Endodermal cell (in vitro differentiated cells): Measurements from ENCODE around the gene PRR5. TPM values are rescaled to one million over a fixed set of nuclear protein-coding genes. Genes with fewer than 3 reads are reported as not detected.
A peak's percentile ranks its signal among the peaks of the same experiment; 100 is the strongest.

Source experiments
- DNase-seq: peaks from one replicate; pipeline ENCODE4 v3.0.0-alpha.2; 2017
- H3K27ac ChIP-seq: 2 replicates; pipeline ENCODE4 v1.5.1; 2013; ENCODE audit warnings: mild to moderate bottlenecking, low read depth, low read length, moderate library complexity
- H3K27me3 ChIP-seq: 2 replicates; pipeline ENCODE4 v1.6.1; 2013; ENCODE audit warnings: mild to moderate bottlenecking, low read length, moderate library complexity; ENCODE audit not compliant: insufficient read depth, control insufficient read depth, poor library complexity, severe bottlenecking
- H3K36me3 ChIP-seq: 2 replicates; pipeline ENCODE4 v1.7.0; 2013; ENCODE audit warnings: mild to moderate bottlenecking, low read length, moderate library complexity; ENCODE audit not compliant: control insufficient read depth, insufficient read depth
- H3K4me1 ChIP-seq: one replicate; pipeline ENCODE4 v1.7.0; 2013; ENCODE audit warnings: low read length; ENCODE audit not compliant: control insufficient read depth, insufficient read depth
- H3K4me3 ChIP-seq: 2 replicates; pipeline ENCODE4 v1.5.1; 2013; ENCODE audit warnings: mild to moderate bottlenecking, low read length, moderate library complexity
- H3K9ac ChIP-seq: 2 replicates; pipeline ENCODE4 v1.6.1; 2013; ENCODE audit warnings: mild to moderate bottlenecking, low read length, moderate library complexity; ENCODE audit not compliant: poor library complexity, severe bottlenecking; ENCODE audit errors: extremely low read depth
- H3K9me3 ChIP-seq: 2 replicates; pipeline ENCODE4 v1.6.1; 2013; ENCODE audit warnings: mild to moderate bottlenecking, low read length, moderate library complexity; ENCODE audit not compliant: control insufficient read depth
- H3K27ac Mint-ChIP-seq: 2 replicates; pipeline ENCODE4 v1.8.0; 2020; ENCODE audit warnings: mixed read lengths
- H3K27me3 Mint-ChIP-seq: 2 replicates; pipeline ENCODE4 v1.8.0; 2021; ENCODE audit warnings: mild to moderate bottlenecking, mixed read lengths; ENCODE audit not compliant: insufficient read depth
- H3K36me3 Mint-ChIP-seq: 2 replicates; pipeline ENCODE4 v1.8.0; 2020; ENCODE audit warnings: low read depth, mixed read lengths
- H3K4me1 Mint-ChIP-seq: 2 replicates; pipeline ENCODE4 v1.8.0; 2020; ENCODE audit warnings: mixed read lengths
- H3K4me3 Mint-ChIP-seq: 2 replicates; pipeline ENCODE4 v1.8.0; 2020; ENCODE audit warnings: mild to moderate bottlenecking, moderate library complexity, mixed read lengths
- H3K9me3 Mint-ChIP-seq: 2 replicates; pipeline ENCODE4 v1.8.0; 2020; ENCODE audit warnings: mild to moderate bottlenecking, mixed read lengths
- WGBS, 2 experiments: methylation state at CpG; one replicate each; pipeline versions ENCODE4 v1.1.5 to v1.1.7; 2013; ENCODE audit warnings: missing lambda C conversion rate in 2 of 2, mixed read lengths in 1 of 2; ENCODE audit not compliant: insufficient coverage in 1 of 2, insufficient read length in 1 of 2; 5-methylcytosine and 5-hydroxymethylcytosine counted together
- total RNA-seq, 2 donors: library from RNA; stranded (reverse); fragmentation: NEBNext Ultra II Directional in 1 of 2; extraction: Animal tissue kit (Norgen Biotek cat#: 25700) in 1 of 2; gene quantifications; 2 replicates in 1 of 2; 3 replicates in 1 of 2; pipeline ENCODE4 v1.2.1, GENCODE V29; 2021
- TF ChIP-seq, protein P1 (sequence below): fragments of 200-600 bp; sonication (generic); conservative IDR thresholded peaks from 2 replicates; pipeline ENCODE4 v1.5.0; 2021; ENCODE audit warnings: antibody characterized with exemption, mild to moderate bottlenecking

PRR5 gene
- total RNA-seq, 2 donors from 2014 or later, result 32.0 to 37.2 TPM

- 93 to 100% methylated on average over 2 of the region's 2 CpGs for WGBS, 2 experiments
- H3K27ac ChIP-seq, result no peak overlapping the region
- TF ChIP-seq, protein P1, sequence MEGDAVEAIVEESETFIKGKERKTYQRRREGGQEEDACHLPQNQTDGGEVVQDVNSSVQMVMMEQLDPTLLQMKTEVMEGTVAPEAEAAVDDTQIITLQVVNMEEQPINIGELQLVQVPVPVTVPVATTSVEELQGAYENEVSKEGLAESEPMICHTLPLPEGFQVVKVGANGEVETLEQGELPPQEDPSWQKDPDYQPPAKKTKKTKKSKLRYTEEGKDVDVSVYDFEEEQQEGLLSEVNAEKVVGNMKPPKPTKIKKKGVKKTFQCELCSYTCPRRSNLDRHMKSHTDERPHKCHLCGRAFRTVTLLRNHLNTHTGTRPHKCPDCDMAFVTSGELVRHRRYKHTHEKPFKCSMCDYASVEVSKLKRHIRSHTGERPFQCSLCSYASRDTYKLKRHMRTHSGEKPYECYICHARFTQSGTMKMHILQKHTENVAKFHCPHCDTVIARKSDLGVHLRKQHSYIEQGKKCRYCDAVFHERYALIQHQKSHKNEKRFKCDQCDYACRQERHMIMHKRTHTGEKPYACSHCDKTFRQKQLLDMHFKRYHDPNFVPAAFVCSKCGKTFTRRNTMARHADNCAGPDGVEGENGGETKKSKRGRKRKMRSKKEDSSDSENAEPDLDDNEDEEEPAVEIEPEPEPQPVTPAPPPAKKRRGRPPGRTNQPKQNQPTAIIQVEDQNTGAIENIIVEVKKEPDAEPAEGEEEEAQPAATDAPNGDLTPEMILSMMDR, result no peak
Measured at GRCh38 chr22:44723801-44724200, 21.8 kb downstream of the PRR5 start.

GRCh38 chr22:44724416-44724815 is 22.4 kb downstream of the PRR5 start:
- Histone ChIP-seq H3K27me3 (no peaks in the 10 kb centered on the region), H3K27ac (no peak overlapping the region), H3K9ac (no peak overlapping the region), H3K36me3 (peaks cover 8% of the 10 kb centered on the region), H3K4me1 (peaks cover 8% of the 10 kb centered on the region), H3K9me3 (no peaks in the 10 kb centered on the region), H3K4me3 (no peak overlapping the region)
- WGBS, 2 experiments, result 89 to 100% methylated on average over 4 to 6 of the region's 6 CpGs
- H3K36me3 Mint-ChIP-seq, result peaks cover 27% of the 10 kb centered on the region
- no peak for DNase-seq
- H3K4me3 Mint-ChIP-seq, result no peak overlapping the region
- no peaks in the 10 kb centered on the region for H3K27me3 Mint-ChIP-seq
- H3K27ac Mint-ChIP-seq, result peak overlapping the region; percentile 83
- TF ChIP-seq, protein P1, result no peak
- peaks cover 13% of the 10 kb centered on the region for H3K4me1 Mint-ChIP-seq
- H3K9me3 Mint-ChIP-seq, result no peaks in the 10 kb centered on the region

More at GRCh38 chr22:44723801-44724200, 21.8 kb downstream of the PRR5 start:
- H3K9me3 Mint-ChIP-seq, result no peaks in the 10 kb centered on the region
- H3K27ac Mint-ChIP-seq, result no peak overlapping the region
- Histone ChIP-seq H3K9me3 (no peaks in the 10 kb centered on the region), H3K4me3 (no peak overlapping the region), H3K4me1 (peaks cover 8% of the 10 kb centered on the region), H3K27me3 (no peaks in the 10 kb centered on the region), H3K36me3 (peaks cover 8% of the 10 kb centered on the region), H3K9ac (no peak overlapping the region)
- peaks cover 13% of the 10 kb centered on the region for H3K4me1 Mint-ChIP-seq
- no peak overlapping the region for H3K4me3 Mint-ChIP-seq
- H3K36me3 Mint-ChIP-seq, result peaks cover 26% of the 10 kb centered on the region
- no peaks in the 10 kb centered on the region for H3K27me3 Mint-ChIP-seq
- no peak for DNase-seq

GRCh38 chr22:44724859-44725258 is 22.9 kb downstream of the PRR5 start:
- no peaks in the 10 kb centered on the region for H3K9me3 Mint-ChIP-seq
- H3K4me1 ChIP-seq, result peaks cover 8% of the 10 kb centered on the region
- H3K9ac ChIP-seq, result peak overlapping the region; percentile 5
- H3K36me3 Mint-ChIP-seq, result peaks cover 27% of the 10 kb centered on the region
- H3K4me1 Mint-ChIP-seq, result peaks cover 13% of the 10 kb centered on the region
- 85 to 91% methylated on average over 4 to 8 of the region's 8 CpGs for WGBS, 2 experiments
- H3K27ac ChIP-seq, result no peak overlapping the region
- no peak overlapping the region for H3K4me3 Mint-ChIP-seq
- no peaks in the 10 kb centered on the region for H3K27me3 Mint-ChIP-seq
- DNase-seq, result no peak
- no peaks in the 10 kb centered on the region for H3K9me3 ChIP-seq
- H3K36me3 ChIP-seq, result peaks cover 8% of the 10 kb centered on the region
- H3K4me3 ChIP-seq, result no peak overlapping the region
- peak overlapping the region; percentile 83 for H3K27ac Mint-ChIP-seq
- no peaks in the 10 kb centered on the region for H3K27me3 ChIP-seq
- TF ChIP-seq, protein P1, result no peak
